ENCODE data around the gene CACNA2D3.
A peak's percentile ranks its signal among the peaks of the same experiment; 100 is the strongest.

The CACNA2D3 gene

GRCh38 chr3:54237788-54238502, 115.6 kb downstream of the CACNA2D3 start:
- no peak overlapping the region for H3K4me3 ChIP-seq (ENCODE audit: low read length)
- TF ChIP-seq, protein P1, sequence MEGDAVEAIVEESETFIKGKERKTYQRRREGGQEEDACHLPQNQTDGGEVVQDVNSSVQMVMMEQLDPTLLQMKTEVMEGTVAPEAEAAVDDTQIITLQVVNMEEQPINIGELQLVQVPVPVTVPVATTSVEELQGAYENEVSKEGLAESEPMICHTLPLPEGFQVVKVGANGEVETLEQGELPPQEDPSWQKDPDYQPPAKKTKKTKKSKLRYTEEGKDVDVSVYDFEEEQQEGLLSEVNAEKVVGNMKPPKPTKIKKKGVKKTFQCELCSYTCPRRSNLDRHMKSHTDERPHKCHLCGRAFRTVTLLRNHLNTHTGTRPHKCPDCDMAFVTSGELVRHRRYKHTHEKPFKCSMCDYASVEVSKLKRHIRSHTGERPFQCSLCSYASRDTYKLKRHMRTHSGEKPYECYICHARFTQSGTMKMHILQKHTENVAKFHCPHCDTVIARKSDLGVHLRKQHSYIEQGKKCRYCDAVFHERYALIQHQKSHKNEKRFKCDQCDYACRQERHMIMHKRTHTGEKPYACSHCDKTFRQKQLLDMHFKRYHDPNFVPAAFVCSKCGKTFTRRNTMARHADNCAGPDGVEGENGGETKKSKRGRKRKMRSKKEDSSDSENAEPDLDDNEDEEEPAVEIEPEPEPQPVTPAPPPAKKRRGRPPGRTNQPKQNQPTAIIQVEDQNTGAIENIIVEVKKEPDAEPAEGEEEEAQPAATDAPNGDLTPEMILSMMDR (IDR thresholded peaks at IDR 0.05; ENCODE audit: insufficient read depth, low read depth, low read length, missing control alignments), result no peak
- DNase-seq (ENCODE audit: low read depth), result peak; percentile 10

DNA sequence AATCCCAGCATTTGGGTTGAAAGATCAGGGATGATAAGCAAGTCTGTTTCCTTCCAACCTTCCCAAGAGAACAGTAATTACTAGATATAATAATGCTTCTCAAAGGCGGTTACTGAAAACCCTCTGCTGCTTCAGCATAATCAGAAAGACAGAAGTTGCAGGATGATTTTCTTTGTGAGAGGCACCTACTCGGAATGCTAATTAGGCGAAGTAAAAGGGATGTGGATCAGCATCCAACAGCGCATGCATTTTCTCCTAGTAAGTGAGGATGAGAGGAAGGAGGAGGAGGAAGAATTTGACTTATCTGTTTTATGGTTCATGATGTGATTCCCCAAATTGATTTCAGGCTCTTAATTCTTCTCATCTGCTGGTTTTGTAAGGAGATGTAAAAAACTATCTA, 118.0 kb downstream of the CACNA2D3 start:
- TF ChIP-seq, protein P1 (IDR thresholded peaks at IDR 0.05; ENCODE audit: insufficient read depth, low read depth, low read length, missing control alignments), result no peak
- no peak for DNase-seq (ENCODE audit: low read depth)
- no peak overlapping the region for H3K4me3 ChIP-seq (ENCODE audit: low read length)

DNA sequence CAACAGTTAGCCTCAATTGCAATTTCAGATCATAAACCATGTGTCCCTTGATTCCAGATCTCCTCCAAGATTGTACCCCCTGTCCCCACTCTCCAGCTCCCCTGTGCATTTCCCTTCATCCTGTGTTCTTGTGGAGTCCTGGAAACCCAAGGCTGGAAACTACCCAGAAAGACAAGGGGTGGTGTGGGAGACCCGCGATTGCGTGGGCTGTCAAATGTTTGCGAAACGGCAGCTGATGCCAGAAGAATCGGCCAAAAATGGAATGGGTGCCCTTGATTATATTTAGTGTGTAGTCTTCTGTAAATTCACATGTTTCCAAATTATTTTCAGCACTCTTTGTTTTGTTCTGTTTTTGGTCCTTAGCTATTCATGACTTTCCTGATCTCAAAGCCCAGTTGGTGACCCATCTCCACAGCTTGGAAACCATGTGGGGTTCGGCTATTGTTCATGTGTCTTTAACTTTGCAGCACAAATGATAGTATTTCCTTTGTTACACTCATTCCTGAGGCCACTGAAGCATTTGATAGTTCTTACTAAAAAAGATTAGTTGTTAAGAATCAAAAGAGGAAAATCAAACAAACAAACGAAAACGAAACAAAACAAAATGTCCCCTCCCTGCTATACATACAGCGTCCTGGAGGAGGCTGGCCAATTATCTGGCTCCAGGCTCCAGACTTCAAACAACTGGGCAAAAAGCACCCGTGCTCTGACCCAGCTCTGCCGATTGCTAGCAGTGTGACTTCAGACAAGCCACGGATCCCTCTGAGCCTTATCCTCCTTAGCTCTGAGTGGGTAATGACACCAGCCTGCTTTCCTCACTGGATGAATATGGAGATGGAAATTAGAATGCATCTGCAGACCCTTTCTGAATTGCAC, 120.9 kb downstream of the CACNA2D3 start:
- peak overlapping the region; percentile 39 for H3K4me3 ChIP-seq (ENCODE audit: low read length)
- DNase-seq (ENCODE audit: low read depth), result peak; percentile 11
- TF ChIP-seq, protein P1 (IDR thresholded peaks at IDR 0.05; ENCODE audit: insufficient read depth, low read depth, low read length, missing control alignments), result peak; percentile 22

DNA sequence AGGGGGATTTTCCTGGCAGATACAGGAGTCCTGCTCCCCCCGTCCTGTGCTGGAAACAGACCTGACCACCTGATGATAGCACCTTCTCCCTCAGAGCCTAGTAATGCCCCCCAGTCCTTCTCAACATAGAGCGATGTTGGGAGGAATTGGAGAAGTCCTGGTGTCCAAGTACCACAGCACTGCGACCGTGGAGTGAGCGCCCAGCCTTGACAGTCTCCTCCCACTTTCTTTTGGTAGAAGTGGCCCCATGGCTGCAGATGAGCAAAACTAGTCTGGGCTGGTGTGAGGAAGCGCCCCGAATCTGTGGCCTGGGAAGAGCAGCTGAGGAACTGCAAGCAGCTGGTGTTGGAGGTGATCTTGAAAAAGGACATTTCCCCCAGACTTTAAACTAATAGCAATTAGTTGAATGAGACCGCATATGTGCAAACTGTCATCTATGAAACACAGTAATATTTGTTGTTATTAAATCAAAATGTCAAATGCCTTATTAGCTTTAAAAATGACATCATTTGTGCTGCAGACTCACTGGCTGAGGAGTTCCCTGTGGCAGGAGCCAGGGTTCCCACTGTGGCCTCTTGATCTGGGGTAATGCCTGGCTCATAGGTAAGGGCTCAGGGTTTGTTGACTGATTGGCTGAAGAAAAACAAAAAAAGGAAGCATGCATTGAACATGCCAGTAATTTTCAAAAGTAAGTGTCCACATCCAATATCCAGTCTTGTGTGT, 121.8 kb downstream of the CACNA2D3 start:
- TF ChIP-seq, protein P1 (IDR thresholded peaks at IDR 0.05; ENCODE audit: insufficient read depth, low read depth, low read length, missing control alignments), result no peak
- DNase-seq (ENCODE audit: low read depth), result no peak
- no peak overlapping the region for H3K4me3 ChIP-seq (ENCODE audit: low read length)

GRCh38 chr3:54251705-54252104, 129.4 kb downstream of the CACNA2D3 start:
- no peak for DNase-seq (ENCODE audit: low read depth)
- TF ChIP-seq, protein P1 (IDR thresholded peaks at IDR 0.05; ENCODE audit: insufficient read depth, low read depth, low read length, missing control alignments), result no peak
- H3K4me3 ChIP-seq (ENCODE audit: low read length), result no peak overlapping the region

- H3K4me3 ChIP-seq (ENCODE audit: low read length), result no peak overlapping the region
- TF ChIP-seq, protein P1 (IDR thresholded peaks at IDR 0.05; ENCODE audit: insufficient read depth, low read depth, low read length, missing control alignments), result no peak
- DNase-seq (ENCODE audit: low read depth), result no peak
Measured at GRCh38 chr3:54257125-54257720, 134.9 kb downstream of the CACNA2D3 start.

Measured in epithelial cell of esophagus (primary cell).